GM12875 (cell line): ENCODE results near the gene ITGA4.

Experiments used
- H3K4me3 ChIP-seq: one replicate; pipeline ENCODE4 v1.5.1; 2011; ENCODE audit warnings: low read depth, low read length, control low read depth
- TF ChIP-seq, protein P1 (sequence below): IDR thresholded peaks from 2 replicates; pipeline ENCODE4 v1.5.1; 2011; ENCODE audit warnings: low read depth, mild to moderate bottlenecking, control low read depth, inconsistent platforms, low read length, moderate library complexity, borderline replicate concordance; ENCODE audit not compliant: insufficient read depth

Gene ITGA4

DNA sequence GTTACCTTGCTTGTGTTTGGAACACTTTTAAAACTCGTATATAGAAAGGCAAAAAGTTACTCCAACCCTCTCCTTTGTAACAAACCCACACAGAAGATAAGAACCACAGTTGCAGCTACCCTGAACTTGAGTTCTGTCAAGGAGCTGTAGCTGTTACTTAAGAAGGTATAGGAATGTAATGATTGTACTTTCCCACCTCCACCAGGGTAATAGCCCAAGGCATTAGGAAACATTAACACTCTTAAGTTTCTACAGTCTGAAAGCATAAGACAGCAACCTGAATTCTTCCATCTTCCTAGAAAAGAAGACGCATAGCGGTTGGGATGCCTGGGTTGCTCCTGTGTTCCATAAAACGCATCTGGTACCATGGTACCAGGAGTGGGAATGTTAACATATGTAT is 43.0 kb downstream of the ITGA4 start:
- no peak overlapping the region for H3K4me3 ChIP-seq
- TF ChIP-seq, protein P1, sequence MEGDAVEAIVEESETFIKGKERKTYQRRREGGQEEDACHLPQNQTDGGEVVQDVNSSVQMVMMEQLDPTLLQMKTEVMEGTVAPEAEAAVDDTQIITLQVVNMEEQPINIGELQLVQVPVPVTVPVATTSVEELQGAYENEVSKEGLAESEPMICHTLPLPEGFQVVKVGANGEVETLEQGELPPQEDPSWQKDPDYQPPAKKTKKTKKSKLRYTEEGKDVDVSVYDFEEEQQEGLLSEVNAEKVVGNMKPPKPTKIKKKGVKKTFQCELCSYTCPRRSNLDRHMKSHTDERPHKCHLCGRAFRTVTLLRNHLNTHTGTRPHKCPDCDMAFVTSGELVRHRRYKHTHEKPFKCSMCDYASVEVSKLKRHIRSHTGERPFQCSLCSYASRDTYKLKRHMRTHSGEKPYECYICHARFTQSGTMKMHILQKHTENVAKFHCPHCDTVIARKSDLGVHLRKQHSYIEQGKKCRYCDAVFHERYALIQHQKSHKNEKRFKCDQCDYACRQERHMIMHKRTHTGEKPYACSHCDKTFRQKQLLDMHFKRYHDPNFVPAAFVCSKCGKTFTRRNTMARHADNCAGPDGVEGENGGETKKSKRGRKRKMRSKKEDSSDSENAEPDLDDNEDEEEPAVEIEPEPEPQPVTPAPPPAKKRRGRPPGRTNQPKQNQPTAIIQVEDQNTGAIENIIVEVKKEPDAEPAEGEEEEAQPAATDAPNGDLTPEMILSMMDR, result no peak

DNA sequence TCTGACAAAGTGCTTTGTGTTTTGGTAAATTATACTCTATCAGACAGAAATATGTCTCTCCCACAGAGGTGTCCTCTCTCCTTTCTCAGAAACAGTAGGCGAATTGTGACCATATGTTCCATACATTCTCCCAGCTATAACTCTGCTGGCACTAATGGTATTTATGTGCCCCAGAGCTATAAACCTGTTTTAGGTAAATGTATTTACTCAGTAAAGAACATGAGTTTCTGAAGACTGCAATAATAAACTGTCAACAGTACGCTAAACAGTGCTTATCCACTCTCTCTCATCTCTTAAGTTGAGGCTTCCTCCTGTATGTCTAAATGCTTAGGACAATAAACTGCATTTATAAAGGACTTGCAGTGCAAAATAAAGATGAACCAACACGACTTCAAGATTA is 58.5 kb downstream of the ITGA4 start:
- no peak overlapping the region for H3K4me3 ChIP-seq
- TF ChIP-seq, protein P1, result no peak

DNA sequence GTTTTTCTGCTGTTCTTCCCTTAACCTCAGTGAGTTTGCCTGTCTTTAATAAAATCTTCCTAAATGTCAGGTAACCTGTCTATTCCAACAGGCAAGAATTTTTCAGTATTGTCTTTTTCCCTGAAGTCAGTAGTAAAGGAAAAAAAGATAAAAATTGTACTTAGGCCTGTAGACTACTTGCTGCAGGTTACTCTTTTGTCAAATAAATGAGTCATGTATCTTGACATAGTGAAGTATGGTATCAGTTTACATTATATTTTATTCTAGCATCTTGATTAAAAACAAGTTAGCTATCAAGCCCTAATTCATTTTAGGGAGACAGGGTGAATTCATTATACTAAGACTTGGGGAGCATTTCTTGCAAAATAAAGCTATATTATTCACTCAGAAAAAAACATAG is 59.8 kb downstream of the ITGA4 start:
- no peak overlapping the region for H3K4me3 ChIP-seq
- TF ChIP-seq, protein P1, result no peak

DNA sequence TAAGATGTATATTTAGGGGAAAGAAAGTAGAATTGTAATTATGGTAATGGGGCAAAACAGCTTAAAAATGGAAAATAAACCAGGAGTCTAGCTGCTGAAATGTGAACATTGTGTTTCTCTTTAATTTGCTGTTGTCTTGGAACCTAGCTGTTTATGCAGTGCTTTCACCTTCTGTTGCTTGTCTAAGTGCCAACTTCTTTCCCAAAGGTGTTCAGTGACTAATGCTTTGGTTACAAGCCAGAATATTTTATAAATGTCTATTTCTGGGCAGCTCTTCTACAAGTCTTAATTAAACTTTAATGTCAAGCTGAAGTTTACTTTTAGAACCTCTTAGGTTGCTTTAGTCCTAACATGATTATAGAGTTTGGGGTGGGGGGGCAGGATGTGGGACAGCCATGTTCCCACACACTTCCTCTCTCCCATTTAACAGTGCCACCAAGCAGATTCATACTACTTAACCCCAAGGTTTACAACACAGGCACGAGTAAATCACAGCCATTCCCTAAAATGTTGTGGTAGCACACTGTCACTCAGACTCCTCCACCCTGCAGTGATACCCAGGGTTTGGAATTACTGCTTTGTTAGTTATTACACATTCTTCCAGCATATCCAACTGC is 60.6 kb downstream of the ITGA4 start:
- TF ChIP-seq, protein P1, result no peak
- H3K4me3 ChIP-seq, result no peak overlapping the region

DNA sequence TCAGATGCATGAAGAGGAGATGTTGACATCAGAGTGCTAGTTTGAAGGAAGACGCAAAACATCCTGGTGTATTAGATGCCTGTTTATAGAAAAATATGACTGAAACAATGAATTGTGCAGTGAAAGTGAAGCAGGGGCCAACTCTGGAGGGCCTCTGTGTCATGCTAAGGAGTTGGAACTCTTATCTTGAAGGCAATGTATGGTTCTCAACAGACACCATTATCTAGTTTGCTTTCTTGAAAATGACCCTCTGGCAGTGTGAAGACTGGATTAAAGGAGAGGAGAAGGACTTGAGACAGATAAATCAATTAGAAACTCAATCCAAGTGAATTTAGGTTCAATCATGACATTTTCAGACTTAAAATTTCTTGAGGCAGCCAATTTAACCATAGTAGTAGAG is 63.1 kb downstream of the ITGA4 start:
- H3K4me3 ChIP-seq, result no peak overlapping the region
- TF ChIP-seq, protein P1, result no peak

DNA sequence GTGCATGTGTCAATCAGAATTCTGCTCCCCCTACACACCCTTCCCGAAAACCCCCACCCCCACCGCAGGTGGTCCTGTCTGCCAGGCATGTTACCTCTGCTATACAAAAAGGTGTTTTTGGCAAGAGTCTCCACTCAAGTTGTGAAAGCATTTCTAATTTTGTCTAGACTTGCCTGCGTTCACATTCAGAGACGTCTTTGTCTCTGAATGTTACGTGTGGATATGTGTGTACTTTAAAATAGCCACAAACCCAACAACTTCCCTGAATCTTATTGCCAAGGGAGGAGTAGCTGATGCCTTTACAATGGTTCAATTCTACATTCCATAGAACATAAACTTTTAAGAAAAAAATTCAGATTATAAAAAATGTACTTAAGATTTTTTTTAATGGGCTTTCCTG is 66.6 kb downstream of the ITGA4 start:
- H3K4me3 ChIP-seq, result no peak overlapping the region
- TF ChIP-seq, protein P1, result no peak

DNA sequence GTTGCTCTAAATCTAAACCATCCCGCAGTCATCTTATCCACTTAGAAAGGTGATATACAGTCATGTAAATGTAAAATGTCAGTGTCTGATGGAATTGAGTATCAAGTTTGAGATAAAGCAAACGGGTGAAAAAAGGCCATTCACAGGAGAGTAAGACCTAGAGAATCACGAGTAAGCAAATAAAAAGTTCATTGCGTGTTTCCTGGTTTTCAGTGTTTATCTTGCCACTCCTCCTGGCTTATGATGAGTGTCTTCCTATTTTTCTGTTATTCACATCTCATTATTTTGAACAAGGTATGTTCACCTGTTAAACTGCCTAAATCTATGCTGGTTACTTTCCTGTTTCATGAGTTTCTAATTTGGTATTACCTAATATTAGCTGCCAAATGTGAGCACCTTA is 68.8 kb downstream of the ITGA4 start:
- no peak overlapping the region for H3K4me3 ChIP-seq
- TF ChIP-seq, protein P1, result no peak
